Endothelial cell of umbilical vein (primary cell): ENCODE results near the gene DDHD1. TPM values are rescaled to one million over a fixed set of nuclear protein-coding genes. Genes with fewer than 3 reads are reported as not detected.

Source experiments
- BruUV-seq: library from RNA; stranded (reverse); fragments of 400-500 nt; replicated peaks from 2 replicates; lab custom pipeline; 2021; lab: Mats Ljungman, UMichigan
- CTCF ChIA-PET: fragments of 300-600, 350-600 bp; sonication (Branson Sonifier 250); formaldehyde crosslinking; loops from one replicate; lab custom pipeline; 2021; ENCODE audit warnings: antibody characterized with exemption, inconsistent platforms; lab: Charles Lee
- POLR2A ChIA-PET: fragments of 300-600, 350-600 bp; sonication (Branson Sonifier 250); formaldehyde crosslinking; loops from one replicate; lab custom pipeline; 2021; ENCODE audit warnings: antibody characterized with exemption, inconsistent platforms; lab: Charles Lee
- DNase-seq: peaks from one replicate; pipeline ENCODE4 v3.0.0-alpha.2; 2011; ENCODE audit warnings: low read depth, low spot score
- FAIRE-seq: peaks from 2 replicates; lab custom pipeline; 2011; peaks lifted over from hg19 to GRCh38; lab: Jason Lieb, UNC
- H2AFZ ChIP-seq: 2 replicates; pipeline ENCODE4 v1.6.0; 2012; ENCODE audit warnings: low read depth, low read length, control low read depth, inconsistent platforms
- H3K27ac ChIP-seq: 2 replicates; pipeline ENCODE4 v1.5.1; 2011; ENCODE audit warnings: low read depth, mild to moderate bottlenecking, control low read depth, low read length, moderate library complexity; ENCODE audit not compliant: insufficient read depth
- H3K27me3 ChIP-seq, 2 experiments: 2 replicates each; pipeline versions ENCODE4 v1.6.0 to v1.6.1; 2011; ENCODE audit warnings: low read length in 2 of 2, mixed read lengths in 1 of 2; ENCODE audit not compliant: control insufficient read depth in 2 of 2, insufficient read depth in 2 of 2
- H3K36me3 ChIP-seq, 2 experiments: 2 replicates in 1 of 2; 3 replicates in 1 of 2; pipeline ENCODE4 v1.5.1; 2011; ENCODE audit warnings: low read length in 2 of 2, mild to moderate bottlenecking in 1 of 2, moderate library complexity in 1 of 2; ENCODE audit not compliant: control insufficient read depth in 2 of 2, insufficient read depth in 2 of 2; ENCODE audit errors: extremely low read depth in 1 of 2
- H3K4me1 ChIP-seq: 3 replicates; pipeline ENCODE4 v1.5.1; 2011; ENCODE audit warnings: mild to moderate bottlenecking, low read length; ENCODE audit not compliant: control insufficient read depth, insufficient read depth; ENCODE audit errors: extremely low read depth
- H3K4me2 ChIP-seq: 2 replicates; pipeline ENCODE4 v1.6.1; 2011; ENCODE audit warnings: low read length, control low read depth, mixed read lengths; ENCODE audit not compliant: insufficient read depth
- H3K4me3 ChIP-seq, 3 experiments: fragments of 200-600 bp in 1 of 3; sonication (generic), shearing (Covaris generic) in 1 of 3; replicated peaks in 1 of 3; 2 replicates each; pipeline ENCODE4 v1.5.1; 2011 to 2016; ENCODE audit warnings: control low read depth in 3 of 3, low read length in 3 of 3, mild to moderate bottlenecking in 2 of 3, inconsistent platforms in 1 of 3, low read depth in 1 of 3, moderate library complexity in 1 of 3; ENCODE audit not compliant: insufficient read depth in 1 of 3
- H3K79me2 ChIP-seq: 2 replicates; pipeline ENCODE4 v1.6.0; 2012; ENCODE audit warnings: low read length, inconsistent platforms; ENCODE audit not compliant: control insufficient read depth, insufficient read depth
- H3K9ac ChIP-seq: replicated peaks from 2 replicates; pipeline ENCODE3; 2011; ENCODE audit warnings: low read length, control low read depth; ENCODE audit not compliant: insufficient read depth; ENCODE audit errors: extremely low read depth
- H3K9me1 ChIP-seq: replicated peaks from 3 replicates; pipeline ENCODE4 v1.6.0; 2011; ENCODE audit warnings: mild to moderate bottlenecking, low read length; ENCODE audit not compliant: control insufficient read depth, insufficient read depth; ENCODE audit errors: extremely low read depth
- H3K9me3 ChIP-seq: replicated peaks from 2 replicates; pipeline ENCODE4 v1.5.1; 2012; ENCODE audit warnings: low read length, inconsistent platforms; ENCODE audit not compliant: control insufficient read depth, insufficient read depth
- H4K20me1 ChIP-seq: replicated peaks from 2 replicates; pipeline ENCODE3; 2011; ENCODE audit warnings: mild to moderate bottlenecking, low read length; ENCODE audit not compliant: control insufficient read depth, insufficient read depth; ENCODE audit errors: extremely low read depth
- EZH2 ChIP-seq: IDR thresholded peaks from 2 replicates; pipeline ENCODE4 v1.6.1; 2012; ENCODE audit warnings: borderline replicate concordance, low read depth, mild to moderate bottlenecking, moderate library complexity, low read length, inconsistent platforms; ENCODE audit not compliant: severe bottlenecking
- FOS ChIP-seq: IDR thresholded peaks from 2 replicates; pipeline ENCODE4 v1.6.1; 2011; ENCODE audit warnings: mild to moderate bottlenecking, low read length, moderate library complexity, borderline replicate concordance; ENCODE audit not compliant: insufficient read depth
- GATA2 ChIP-seq: IDR thresholded peaks from 2 replicates; pipeline ENCODE4 v1.7.0; 2011; ENCODE audit warnings: low read depth, mild to moderate bottlenecking, moderate library complexity, mixed read lengths, low read length; ENCODE audit not compliant: insufficient read length, insufficient read depth
- JUN ChIP-seq: IDR thresholded peaks from 2 replicates; pipeline ENCODE4 v1.6.1; 2011; ENCODE audit warnings: borderline replicate concordance, low read depth; ENCODE audit not compliant: insufficient read length, insufficient read depth
- MYC ChIP-seq: IDR thresholded peaks from one replicate; pipeline ENCODE4 v1.6.1; 2011; ENCODE audit warnings: mild to moderate bottlenecking, low read depth, low read length
- POLR2A ChIP-seq: IDR thresholded peaks from 2 replicates; pipeline ENCODE4 v1.6.1; 2012; ENCODE audit warnings: low read depth, mild to moderate bottlenecking, control low read depth, low read length
- POLR2AphosphoS5 ChIP-seq: IDR thresholded peaks from 2 replicates; pipeline ENCODE4 v1.6.1; 2012; ENCODE audit warnings: low read depth, mild to moderate bottlenecking, control low read depth, low read length, moderate library complexity; ENCODE audit not compliant: insufficient read depth
- dilution Hi-C: fragments of 300-500 bp; cut with MboI; formaldehyde crosslinking; loops from one replicate; pipeline ENCODE4 v1.15.0; 2019; ENCODE audit warnings: low sequenced_read_pairs; ENCODE audit not compliant: extremely low pct_ligation_motif_present
- intact Hi-C: fragments of 100-400 bp; cut with micrococcal nuclease; formaldehyde crosslinking; loops from one replicate; pipeline ENCODE4 v1.10.0; 2022
- polyA plus RNA-seq, 4 experiments: library from polyadenylated mRNA; depleted of rRNA in 3 of 4; stranded (reverse) in 3 of 4; unstranded in 1 of 4; fragments of >200 nt; gene quantifications; 2 replicates each; pipeline versions ENCODE4 v1.2.1 to v1.2.3, GENCODE V29; 2011 to 2012; ENCODE audit warnings: missing spikeins in 1 of 4
- total RNA-seq: library from RNA; stranded (reverse); gene quantifications from 2 replicates; pipeline ENCODE4 v1.2.3, GENCODE V29; 2021
- TF ChIP-seq, protein P1 (sequence below): IDR thresholded peaks from 2 replicates; pipeline ENCODE4 v1.6.1; 2011; ENCODE audit not compliant: insufficient read depth, insufficient read length
- TF ChIP-seq, protein P2 (sequence below), 2 donors: IDR thresholded peaks; 1 replicate in 1 of 2; 2 replicates in 1 of 2; pipeline ENCODE4 v1.5.1; 2011; ENCODE audit warnings: low read length in 2 of 2, mild to moderate bottlenecking in 2 of 2, moderate library complexity in 2 of 2, control low read depth in 1 of 2, inconsistent platforms in 1 of 2, low read depth in 1 of 2; ENCODE audit not compliant: insufficient read depth in 1 of 2; ENCODE audit errors: extremely low read depth in 1 of 2

DDHD1 gene
- total and polyA plus RNA-seq, 2 donors (not counting 3 experiments of a cell fraction or from before 2014, with no cell fraction given) = 2.7 to 12.4 TPM

DNA sequence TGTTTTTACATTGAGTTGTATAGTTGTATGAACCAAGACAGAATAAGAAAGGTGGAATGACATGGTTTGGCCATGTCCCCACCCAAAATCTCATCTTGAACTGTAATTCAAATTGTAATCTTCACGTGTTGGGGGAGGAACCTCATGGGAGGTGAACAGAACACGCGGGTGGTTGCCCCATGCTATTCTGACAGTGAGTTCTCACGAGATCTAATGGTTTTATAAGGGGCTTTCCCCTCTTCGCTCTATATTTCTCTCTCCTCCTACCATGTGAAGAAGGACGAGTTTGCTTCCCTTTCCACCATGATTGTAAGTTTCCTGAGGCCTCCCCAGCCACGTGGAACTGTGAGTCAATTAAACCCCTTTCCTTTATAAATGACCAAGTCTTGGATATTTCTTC lies 25.3 kb downstream of the DDHD1 start:
- BruUV-seq = no TSS peak
- Histone ChIP-seq H3K79me2 (no peaks in the 10 kb centered on the region), H3K4me3 (no peak overlapping the region), H3K27ac (no peak overlapping the region), H3K36me3 (no peaks in the 10 kb centered on the region), H3K9me1 (no peaks in the 10 kb centered on the region), H4K20me1 (no peaks in the 10 kb centered on the region), H3K4me1 (no peaks in the 10 kb centered on the region), H3K27me3 (no peaks in the 10 kb centered on the region), H2AFZ (no peak overlapping the region), H3K9me3 (no peaks in the 10 kb centered on the region), H3K9ac (no peak overlapping the region), H3K4me2 (no peak overlapping the region)
- no peak for FAIRE-seq
- DNase-seq = no peak
- ChIA-PET POLR2A (no interaction called here), CTCF (interaction anchor here (1.4 kb wide), 1 partner anchor 16 kb away, joined by 5 read pairs; no protein-coding TSS in a partner anchor)
- TF ChIP-seq EZH2 (no peak), JUN (no peak), POLR2AphosphoS5 (no peak), GATA2 (no peak), POLR2A (no peak), MYC (no peak), FOS (no peak)
- TF ChIP-seq, protein P1, sequence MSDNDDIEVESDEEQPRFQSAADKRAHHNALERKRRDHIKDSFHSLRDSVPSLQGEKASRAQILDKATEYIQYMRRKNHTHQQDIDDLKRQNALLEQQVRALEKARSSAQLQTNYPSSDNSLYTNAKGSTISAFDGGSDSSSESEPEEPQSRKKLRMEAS = no peak
- TF ChIP-seq, protein P2, sequence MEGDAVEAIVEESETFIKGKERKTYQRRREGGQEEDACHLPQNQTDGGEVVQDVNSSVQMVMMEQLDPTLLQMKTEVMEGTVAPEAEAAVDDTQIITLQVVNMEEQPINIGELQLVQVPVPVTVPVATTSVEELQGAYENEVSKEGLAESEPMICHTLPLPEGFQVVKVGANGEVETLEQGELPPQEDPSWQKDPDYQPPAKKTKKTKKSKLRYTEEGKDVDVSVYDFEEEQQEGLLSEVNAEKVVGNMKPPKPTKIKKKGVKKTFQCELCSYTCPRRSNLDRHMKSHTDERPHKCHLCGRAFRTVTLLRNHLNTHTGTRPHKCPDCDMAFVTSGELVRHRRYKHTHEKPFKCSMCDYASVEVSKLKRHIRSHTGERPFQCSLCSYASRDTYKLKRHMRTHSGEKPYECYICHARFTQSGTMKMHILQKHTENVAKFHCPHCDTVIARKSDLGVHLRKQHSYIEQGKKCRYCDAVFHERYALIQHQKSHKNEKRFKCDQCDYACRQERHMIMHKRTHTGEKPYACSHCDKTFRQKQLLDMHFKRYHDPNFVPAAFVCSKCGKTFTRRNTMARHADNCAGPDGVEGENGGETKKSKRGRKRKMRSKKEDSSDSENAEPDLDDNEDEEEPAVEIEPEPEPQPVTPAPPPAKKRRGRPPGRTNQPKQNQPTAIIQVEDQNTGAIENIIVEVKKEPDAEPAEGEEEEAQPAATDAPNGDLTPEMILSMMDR (IDR thresholded peaks at IDR 0.05; ENCODE audit: extremely low read depth in 1 of 2, insufficient read depth in 1 of 2, low read depth in 1 of 2, low read length in 2 of 2) = no peak
- intact Hi-C loops = no loop called here
- dilution Hi-C loops = no loop called here
